WTC11 (cell line): ENCODE measurements around the gene STKLD1. TPM values are rescaled to one million over a fixed set of nuclear protein-coding genes. Genes with fewer than 3 reads are reported as not detected.

ENCODE experiments used
- ATAC-seq: fragments of 200-7000 bp; cut with Tn5 transposase; 2 replicates; pipeline ENCODE4 v1.10.0; 2021; ENCODE audit warnings: mild to moderate bottlenecking, moderate library complexity
- CTCF ChIA-PET: fragments of 300-600 bp; sonication (Branson Sonifier 250); formaldehyde crosslinking; loops from one replicate; lab custom pipeline; 2021; ENCODE audit warnings: antibody characterized with exemption; lab: Charles Lee
- POLR2A ChIA-PET: fragments of 350-600 bp; sonication (Branson Sonifier 250); formaldehyde crosslinking; loops from one replicate; lab custom pipeline; 2021; ENCODE audit warnings: antibody characterized with exemption; lab: Charles Lee
- DNase-seq: peaks from one replicate; pipeline ENCODE4 v3.0.0; 2021; ENCODE audit warnings: low spot score
- H3K27ac Mint-ChIP-seq: 2 replicates; pipeline ENCODE4 v1.8.0; 2021; ENCODE audit warnings: mixed read lengths
- H3K27me3 Mint-ChIP-seq: 2 replicates; pipeline ENCODE4 v1.8.0; 2021; ENCODE audit warnings: low read depth, mild to moderate bottlenecking, moderate library complexity, mixed read lengths
- H3K36me3 Mint-ChIP-seq: 2 replicates; pipeline ENCODE4 v1.8.0; 2021; ENCODE audit warnings: mixed read lengths
- H3K4me1 Mint-ChIP-seq: 2 replicates; pipeline ENCODE4 v1.8.0; 2022; ENCODE audit warnings: mixed read lengths
- H3K4me3 Mint-ChIP-seq: 2 replicates; pipeline ENCODE4 v1.8.0; 2021; ENCODE audit warnings: mild to moderate bottlenecking, moderate library complexity, mixed read lengths
- H3K9me3 Mint-ChIP-seq: 2 replicates; pipeline ENCODE4 v1.8.0; 2021; ENCODE audit warnings: mixed read lengths
- AFF4 ChIP-seq: sonication (generic); formaldehyde crosslinking; IDR thresholded peaks from 2 replicates; pipeline ENCODE4 v1.8.1; 2023; ENCODE audit warnings: mild to moderate bottlenecking, missing genetic modification reagents, borderline replicate concordance
- ATF3 ChIP-seq: sonication (generic); formaldehyde crosslinking; conservative IDR thresholded peaks from 2 replicates; pipeline ENCODE4 v1.8.1; 2022; ENCODE audit warnings: mild to moderate bottlenecking, missing genetic modification reagents
- CBFB ChIP-seq: sonication (generic); formaldehyde crosslinking; IDR thresholded peaks from 2 replicates; pipeline ENCODE4 v1.8.1; 2022; ENCODE audit warnings: mild to moderate bottlenecking, low read depth, missing genetic modification reagents
- E2F5 ChIP-seq: sonication (generic); formaldehyde crosslinking; IDR thresholded peaks from 2 replicates; pipeline ENCODE4 v1.8.1; 2022; ENCODE audit warnings: mild to moderate bottlenecking, moderate library complexity, missing genetic modification reagents
- FOXK1 ChIP-seq: sonication (generic); formaldehyde crosslinking; IDR thresholded peaks from 2 replicates; pipeline ENCODE4 v1.8.0; 2022; ENCODE audit warnings: mild to moderate bottlenecking, moderate library complexity, missing genetic modification reagents
- JAZF1 ChIP-seq: fragments of 250-450 bp; sonication (Bioruptor Pico); IDR thresholded peaks from 2 replicates; pipeline ENCODE4 v1.9.0; 2021; ENCODE audit warnings: moderate library complexity, mild to moderate bottlenecking, inconsistent platforms
- MLX ChIP-seq: sonication (generic); formaldehyde crosslinking; IDR thresholded peaks from 2 replicates; pipeline ENCODE4 v1.8.1; 2023; ENCODE audit warnings: mild to moderate bottlenecking, missing genetic modification reagents, moderate library complexity
- MYBL2 ChIP-seq: sonication (generic); formaldehyde crosslinking; IDR thresholded peaks from 2 replicates; pipeline ENCODE4 v1.8.1; 2023; ENCODE audit warnings: mild to moderate bottlenecking, moderate library complexity, missing genetic modification reagents
- PRDM15 ChIP-seq: sonication (generic); formaldehyde crosslinking; IDR thresholded peaks from 2 replicates; pipeline ENCODE4 v1.8.0; 2022; ENCODE audit warnings: missing genetic modification reagents
- PRRX2 ChIP-seq: fragments of 250-450 bp; sonication (Bioruptor Pico); IDR thresholded peaks from 2 replicates; pipeline ENCODE4 v1.8.0; 2021; ENCODE audit warnings: mild to moderate bottlenecking
- STAT6 ChIP-seq: sonication (generic); formaldehyde crosslinking; conservative IDR thresholded peaks from 2 replicates; pipeline ENCODE4 v1.8.1; 2023; ENCODE audit warnings: mild to moderate bottlenecking, low read depth, missing genetic modification reagents, moderate library complexity
- TCF7 ChIP-seq: sonication (generic); formaldehyde crosslinking; IDR thresholded peaks from 2 replicates; pipeline ENCODE4 v1.8.0; 2022; ENCODE audit warnings: mild to moderate bottlenecking, low read depth, missing genetic modification reagents, moderate library complexity
- TEAD1 ChIP-seq: sonication (generic); formaldehyde crosslinking; IDR thresholded peaks from 2 replicates; pipeline ENCODE4 v1.8.0; 2022; ENCODE audit warnings: mild to moderate bottlenecking, missing genetic modification reagents
- USF2 ChIP-seq: sonication (generic); formaldehyde crosslinking; IDR thresholded peaks from 2 replicates; pipeline ENCODE4 v1.8.1; 2023; ENCODE audit warnings: mild to moderate bottlenecking, missing genetic modification reagents, moderate library complexity
- ZNF219 ChIP-seq: sonication (generic); formaldehyde crosslinking; IDR thresholded peaks from 2 replicates; pipeline ENCODE4 v1.8.0; 2023; ENCODE audit warnings: missing genetic modification reagents, mild to moderate bottlenecking, borderline replicate concordance
- ZNF317 ChIP-seq: sonication (generic); formaldehyde crosslinking; IDR thresholded peaks from 2 replicates; pipeline ENCODE4 v1.8.1; 2023; ENCODE audit warnings: low read depth, mild to moderate bottlenecking, moderate library complexity, missing genetic modification reagents, borderline replicate concordance
- total RNA-seq: library from RNA; stranded (reverse); gene quantifications from 3 replicates; pipeline ENCODE4 v1.2.3, GENCODE V29; 2021
- TF ChIP-seq, protein P1 (sequence below): fragments of 250-450 bp; sonication (Bioruptor Pico); IDR thresholded peaks from 2 replicates; pipeline ENCODE4 v1.9.0; 2021; ENCODE audit warnings: mild to moderate bottlenecking
- TF ChIP-seq, protein P2 (sequence below): sonication (generic); formaldehyde crosslinking; IDR thresholded peaks from 2 replicates; pipeline ENCODE4 v1.8.0; 2022; ENCODE audit warnings: mild to moderate bottlenecking, missing genetic modification reagents

Gene STKLD1
- total RNA-seq, 1 experiment from 2014 or later, result 0.98 TPM

DNA sequence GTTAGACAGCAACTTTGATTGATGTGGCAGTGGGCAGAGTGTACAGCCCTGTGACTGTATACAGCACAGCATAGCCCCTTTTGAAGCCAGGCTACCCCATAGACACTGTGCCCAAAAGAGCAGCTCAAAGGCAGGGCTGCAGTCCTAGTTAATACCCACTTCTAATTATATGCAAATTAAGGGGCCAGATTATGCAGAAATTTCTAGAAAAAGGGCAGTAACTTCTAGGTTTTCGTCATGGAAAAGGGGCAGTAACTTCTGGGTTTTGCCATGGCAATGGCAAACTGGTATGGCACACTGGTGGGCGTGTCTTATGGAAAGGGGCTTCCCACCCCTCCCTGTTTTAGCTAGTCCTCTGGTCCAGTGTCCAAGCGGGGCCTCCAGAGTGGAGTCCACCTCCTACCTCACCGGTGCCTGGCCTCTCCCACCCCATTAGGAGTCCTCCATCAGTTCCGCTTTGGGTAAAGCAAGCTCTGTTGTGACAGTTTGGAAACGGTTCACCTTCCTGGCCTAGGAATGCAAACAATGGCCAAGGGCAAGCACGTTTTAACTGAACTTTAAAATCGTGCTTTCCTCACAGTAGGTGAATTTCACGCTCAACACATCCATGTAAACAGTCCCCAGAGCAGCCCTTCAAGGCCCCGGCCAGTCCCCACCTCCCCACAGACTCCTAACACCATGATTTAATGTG lies 51.6 kb downstream of the STKLD1 start:
- ChIA-PET CTCF (interaction anchor here (1.0 to 1.6 kb wide), 7 partner anchors 10 to 86 kb away, joined by 3 to 7 read pairs (median 4); partner anchors contain the start of gene CACFD1), POLR2A (no interaction called here)
- Mint-ChIP-seq H3K27ac (no peak overlapping the region), H3K27me3 (peaks cover 20% of the 10 kb centered on the region), H3K36me3 (peaks cover 10% of the 10 kb centered on the region), H3K4me3 (peak overlapping the region; percentile 73), H3K9me3 (peaks cover 8% of the 10 kb centered on the region), H3K4me1 (peaks cover 3% of the 10 kb centered on the region; the same call in 1 of the 2 replicates)
- ATAC-seq (no peak), DNase-seq (no peak)
- TF ChIP-seq PRRX2 (CRISPR knock-in tag) (no peak), TCF7 (no peak), TEAD1 (0 out of 2 replicates have a peak, but pooled peaks have one; percentile 6), MLX (CRISPR knock-in tag) (no peak), JAZF1 (no peak), AFF4 (CRISPR knock-in tag) (no peak)
- TF ChIP-seq, protein P1, sequence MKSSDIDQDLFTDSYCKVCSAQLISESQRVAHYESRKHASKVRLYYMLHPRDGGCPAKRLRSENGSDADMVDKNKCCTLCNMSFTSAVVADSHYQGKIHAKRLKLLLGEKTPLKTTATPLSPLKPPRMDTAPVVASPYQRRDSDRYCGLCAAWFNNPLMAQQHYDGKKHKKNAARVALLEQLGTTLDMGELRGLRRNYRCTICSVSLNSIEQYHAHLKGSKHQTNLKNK (CRISPR knock-in tag), result no peak

- Mint-ChIP-seq H3K4me1 (peaks cover 3% of the 10 kb centered on the region; the same call in 1 of the 2 replicates), H3K27me3 (peaks cover 20% of the 10 kb centered on the region), H3K27ac (no peak overlapping the region), H3K4me3 (peak overlapping the region; percentile 66), H3K36me3 (peaks cover 10% of the 10 kb centered on the region), H3K9me3 (peaks cover 8% of the 10 kb centered on the region)
- DNase-seq (peak; percentile 72), ATAC-seq (peak; percentile 53)
- POLR2A ChIA-PET, result interaction anchor here (0.6 to 0.7 kb wide), 2 partner anchors 12 to 1229 kb away, joined by 3 read pairs; no protein-coding TSS in a partner anchor
- CTCF ChIA-PET, result interaction anchor here (1.0 to 1.6 kb wide), 8 partner anchors 9 to 242 kb away, joined by 3 to 7 read pairs (median 4); partner anchors contain the start of gene CACFD1
- TF ChIP-seq USF2 (CRISPR knock-in tag) (peak; percentile 88), MYBL2 (CRISPR knock-in tag) (no peak), CBFB (CRISPR knock-in tag) (no peak), FOXK1 (CRISPR knock-in tag) (0 out of 2 replicates have a peak, but pooled peaks have one; percentile 31), PRDM15 (no peak), ZNF317 (CRISPR knock-in tag) (no peak), ATF3 (CRISPR knock-in tag) (no peak), ZNF219 (CRISPR knock-in tag) (no peak; the same call in 1 of the 2 replicates), PRRX2 (CRISPR knock-in tag) (no peak), STAT6 (CRISPR knock-in tag) (no peak), E2F5 (CRISPR knock-in tag) (peak; percentile 51; the same call in 1 of the 2 replicates)
- TF ChIP-seq, protein P2, sequence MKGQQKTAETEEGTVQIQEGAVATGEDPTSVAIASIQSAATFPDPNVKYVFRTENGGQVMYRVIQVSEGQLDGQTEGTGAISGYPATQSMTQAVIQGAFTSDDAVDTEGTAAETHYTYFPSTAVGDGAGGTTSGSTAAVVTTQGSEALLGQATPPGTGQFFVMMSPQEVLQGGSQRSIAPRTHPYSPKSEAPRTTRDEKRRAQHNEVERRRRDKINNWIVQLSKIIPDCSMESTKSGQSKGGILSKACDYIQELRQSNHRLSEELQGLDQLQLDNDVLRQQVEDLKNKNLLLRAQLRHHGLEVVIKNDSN (CRISPR knock-in tag), result peak; percentile 33; the same call in 1 of the 2 replicates
These were observed 52.5 kb downstream of the STKLD1 start for GRCh38 chr9:133428617-133429101.
